Measurements from ENCODE around the gene PLEKHA7. TPM values are rescaled to one million over a fixed set of nuclear protein-coding genes. Genes with fewer than 3 reads are reported as not detected.

PLEKHA7 gene
- polyA plus RNA-seq, 4 donors, result 28.1 to 69.3 (median 57.5) TPM

DNA sequence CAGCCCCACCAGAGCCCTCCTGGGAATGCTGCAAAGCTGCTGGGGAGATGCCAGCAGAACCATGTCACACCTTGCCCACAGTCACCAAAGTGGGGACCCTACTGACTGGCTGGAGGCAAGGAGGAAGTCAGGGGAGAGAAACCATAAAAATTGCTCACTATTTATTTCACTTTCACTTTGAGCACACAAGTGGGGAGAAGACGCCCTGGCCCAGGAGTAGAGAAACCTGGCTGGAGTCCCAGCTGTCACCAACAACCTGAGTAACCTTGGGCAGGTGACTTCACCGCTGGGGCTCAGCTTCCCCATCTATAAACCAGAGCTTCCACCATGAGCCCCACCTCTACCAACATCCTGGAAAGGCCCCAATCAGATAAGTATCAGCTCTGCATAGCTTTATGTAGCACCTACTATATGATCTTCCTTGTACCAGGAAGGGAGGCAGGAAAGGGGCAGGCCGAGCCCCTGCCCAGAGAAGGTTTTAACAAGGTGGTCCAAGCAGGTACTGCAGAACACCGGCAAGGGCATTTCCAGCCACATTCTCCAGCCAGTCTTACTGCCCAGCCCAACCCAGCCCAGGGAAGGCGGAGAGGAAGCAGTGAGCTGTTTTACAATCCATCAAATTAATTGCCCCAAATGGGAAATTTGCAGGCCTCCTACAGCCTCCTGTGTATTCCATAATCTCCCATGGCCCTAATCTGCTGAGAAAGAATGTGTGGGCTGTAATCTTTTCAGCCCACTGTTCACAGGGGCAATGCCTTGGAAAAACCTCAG lies 27.6 kb downstream of the PLEKHA7 start:
- Histone ChIP-seq H3K9me3 (ENCODE audit: control insufficient read depth in 2 of 2, insufficient read depth in 1 of 2, low read depth in 1 of 2, low read length in 1 of 2) (no peaks in the 10 kb centered on the region), H3K27me3 (ENCODE audit: control insufficient read depth in 3 of 3, insufficient read depth in 3 of 3, low read length in 3 of 3) (no peaks in the 10 kb centered on the region), H3K4me3 (ENCODE audit: low read depth in 1 of 3, low read length in 3 of 3) (no peak overlapping the region), H3K36me3 (ENCODE audit: control insufficient read depth in 3 of 3, insufficient read depth in 2 of 3, low read depth in 1 of 3, low read length in 3 of 3) (peaks cover 0 to 50% (median 4%) of the 10 kb centered on the region in 3 donors), H3K4me1 (ENCODE audit: control insufficient read depth in 3 of 3, insufficient read depth in 2 of 3, low read depth in 1 of 3, low read length in 2 of 3) (peaks cover 8 to 83% (median 29%) of the 10 kb centered on the region in 3 donors), H3K27ac (ENCODE audit: low read depth in 1 of 3, low read length in 2 of 3) (peak overlapping the region; percentile 87 to 97 (median 92))
- WGBS, 3 donors, result 11 to 35% (median 12%) methylated on average over 5 of the region's 5 CpGs
- FAIRE-seq (no peak), DNase-seq (peak; percentile 95 to 100)

DNA sequence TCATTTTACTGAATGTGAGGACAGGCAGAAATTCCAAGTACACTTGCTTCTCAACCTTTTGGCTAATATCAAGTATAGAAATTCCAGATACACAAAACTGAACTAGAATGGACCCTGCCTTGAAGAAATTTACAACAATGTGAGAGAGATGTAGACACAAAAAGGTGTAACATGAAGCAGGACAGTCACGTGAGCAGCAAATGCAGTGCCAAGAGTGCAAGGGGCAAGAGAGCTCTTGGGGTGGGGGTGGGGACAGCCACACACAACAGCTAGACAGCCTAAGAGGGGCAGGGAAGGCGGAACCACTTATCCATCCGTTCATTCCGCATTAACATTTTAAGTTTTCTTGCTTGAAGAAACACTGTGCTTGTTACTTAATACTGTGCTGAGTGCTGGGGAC lies 28.9 kb downstream of the PLEKHA7 start:
- Histone ChIP-seq H3K9me3 (ENCODE audit: control insufficient read depth in 2 of 2, insufficient read depth in 1 of 2, low read depth in 1 of 2, low read length in 1 of 2) (no peaks in the 10 kb centered on the region), H3K27ac (ENCODE audit: low read depth in 1 of 3, low read length in 2 of 3) (peak overlapping the region in 2 of 3 donors; percentile 87 to 92), H3K27me3 (ENCODE audit: control insufficient read depth in 3 of 3, insufficient read depth in 3 of 3, low read length in 3 of 3) (no peaks in the 10 kb centered on the region), H3K4me1 (ENCODE audit: control insufficient read depth in 3 of 3, insufficient read depth in 2 of 3, low read depth in 1 of 3, low read length in 2 of 3) (peaks cover 8 to 91% (median 25%) of the 10 kb centered on the region in 3 donors), H3K36me3 (ENCODE audit: control insufficient read depth in 3 of 3, insufficient read depth in 2 of 3, low read depth in 1 of 3, low read length in 3 of 3) (peaks cover 0 to 43% (median 0%) of the 10 kb centered on the region in 3 donors), H3K4me3 (ENCODE audit: low read depth in 1 of 3, low read length in 3 of 3) (no peak overlapping the region)
- 30 to 87% (median 68%) methylated on average over 4 of the region's 4 CpGs for WGBS, 3 donors
- no peak for FAIRE-seq
- peak in 1 of 2 donors; percentile 90 for DNase-seq

DNA sequence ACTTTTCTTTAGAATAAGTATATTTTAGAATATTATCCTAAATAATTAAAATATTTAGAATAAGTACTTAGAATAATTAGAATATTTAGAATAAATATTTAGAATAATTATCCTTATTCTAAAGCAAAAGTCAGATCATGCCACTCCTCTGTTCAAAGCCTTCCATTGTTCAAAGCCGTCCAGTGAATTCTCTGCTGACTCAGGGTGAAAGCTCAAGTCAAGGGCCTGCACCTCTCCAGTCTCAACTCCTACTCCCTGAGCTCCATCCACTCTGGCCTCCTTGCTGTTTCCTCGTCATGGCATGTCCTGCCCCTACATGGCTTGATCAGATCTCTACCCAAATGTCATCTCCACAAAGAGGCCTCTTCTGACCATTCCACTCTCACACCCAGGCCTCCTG lies 30.0 kb downstream of the PLEKHA7 start:
- 73 to 75% (median 75%) methylated on average over 2 of the region's 2 CpGs for WGBS, 3 donors
- peak; percentile 47 for FAIRE-seq

DNA sequence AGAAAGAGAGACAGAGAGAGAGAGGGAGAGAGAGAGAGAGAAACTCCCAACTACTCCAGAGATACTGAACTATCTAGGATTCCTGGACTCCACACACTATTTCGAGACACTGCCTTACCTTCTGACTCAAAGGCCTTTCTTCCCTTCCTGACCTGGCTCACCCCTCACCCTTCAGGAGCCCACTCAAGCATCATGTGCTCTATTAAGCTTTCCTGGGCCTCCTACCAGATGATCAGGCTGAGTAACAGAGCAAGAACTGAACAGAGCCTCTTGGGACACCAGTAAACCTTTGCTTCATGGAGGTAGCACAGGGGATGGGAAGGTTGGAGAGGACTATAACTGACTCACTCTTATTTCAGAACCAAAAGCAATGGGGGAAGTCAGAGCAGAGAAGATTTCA lies 31.4 kb downstream of the PLEKHA7 start:
- H3K27me3 ChIP-seq (ENCODE audit: control insufficient read depth in 3 of 3, insufficient read depth in 3 of 3, low read length in 3 of 3), result no peaks in the 10 kb centered on the region
- DNase-seq, result no peak
- H3K36me3 ChIP-seq (ENCODE audit: control insufficient read depth in 3 of 3, insufficient read depth in 2 of 3, low read depth in 1 of 3, low read length in 3 of 3), result peaks cover 0 to 27% (median 0%) of the 10 kb centered on the region in 3 donors
- H3K9me3 ChIP-seq (ENCODE audit: control insufficient read depth in 2 of 2, insufficient read depth in 1 of 2, low read depth in 1 of 2, low read length in 1 of 2), result no peaks in the 10 kb centered on the region
- no peak overlapping the region for H3K4me3 ChIP-seq (ENCODE audit: low read depth in 1 of 3, low read length in 3 of 3)
- WGBS, 3 donors, result 72 to 92% (median 82%) methylated on average over 1 of the region's 1 CpG
- H3K4me1 ChIP-seq (ENCODE audit: control insufficient read depth in 3 of 3, insufficient read depth in 2 of 3, low read depth in 1 of 3, low read length in 2 of 3), result peaks cover 8 to 88% (median 18%) of the 10 kb centered on the region in 3 donors
- FAIRE-seq, result no peak
- peak overlapping the region; percentile 24 to 64 (median 47) for H3K27ac ChIP-seq (ENCODE audit: low read depth in 1 of 3, low read length in 2 of 3)

More for the DNA sequence above, 30.0 kb downstream of the PLEKHA7 start:
- Histone ChIP-seq H3K27me3 (ENCODE audit: control insufficient read depth in 3 of 3, insufficient read depth in 3 of 3, low read length in 3 of 3) (no peaks in the 10 kb centered on the region), H3K27ac (ENCODE audit: low read depth in 1 of 3, low read length in 2 of 3) (peak overlapping the region in 2 of 3 donors; percentile 87 to 92), H3K36me3 (ENCODE audit: control insufficient read depth in 3 of 3, insufficient read depth in 2 of 3, low read depth in 1 of 3, low read length in 3 of 3) (peaks cover 0 to 37% (median 0%) of the 10 kb centered on the region in 3 donors), H3K4me1 (ENCODE audit: control insufficient read depth in 3 of 3, insufficient read depth in 2 of 3, low read depth in 1 of 3, low read length in 2 of 3) (peaks cover 8 to 92% (median 25%) of the 10 kb centered on the region in 3 donors), H3K4me3 (ENCODE audit: low read depth in 1 of 3, low read length in 3 of 3) (no peak overlapping the region), H3K9me3 (ENCODE audit: control insufficient read depth in 2 of 2, insufficient read depth in 1 of 2, low read depth in 1 of 2, low read length in 1 of 2) (no peaks in the 10 kb centered on the region)
- DNase-seq, result no peak

DNA sequence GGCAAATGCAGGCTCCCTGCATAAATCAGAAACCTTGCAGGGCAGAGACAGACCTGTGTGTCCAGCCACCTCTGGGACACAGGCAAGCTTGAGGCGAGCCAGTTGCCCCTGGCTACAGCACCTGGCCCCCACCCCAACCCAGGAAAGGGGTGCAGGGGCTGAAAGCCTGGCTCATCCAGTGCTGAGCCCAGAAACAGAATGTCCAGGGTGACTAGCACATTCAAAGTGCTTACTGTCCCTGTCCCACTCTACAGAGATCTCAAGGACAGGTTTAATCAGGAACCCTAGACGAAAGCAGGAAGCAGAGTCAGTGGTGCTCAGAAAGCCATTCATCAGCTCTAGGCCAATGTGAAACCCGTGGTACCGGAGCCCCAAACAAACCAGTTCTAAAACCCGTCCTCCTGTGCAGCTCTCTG lies 31.9 kb downstream of the PLEKHA7 start:
- FAIRE-seq (no peak), DNase-seq (peak; percentile 37 to 53)
- peak overlapping the region; percentile 24 to 64 (median 47) for H3K27ac ChIP-seq (ENCODE audit: low read depth in 1 of 3, low read length in 2 of 3)
- H3K4me1 ChIP-seq (ENCODE audit: control insufficient read depth in 3 of 3, insufficient read depth in 2 of 3, low read depth in 1 of 3, low read length in 2 of 3), result peaks cover 8 to 88% (median 15%) of the 10 kb centered on the region in 3 donors
- no peak overlapping the region for H3K4me3 ChIP-seq (ENCODE audit: low read depth in 1 of 3, low read length in 3 of 3)
- WGBS, 3 donors, result 20 to 48% (median 27%) methylated on average over 4 to 5 of the region's 5 CpGs
- H3K9me3 ChIP-seq (ENCODE audit: control insufficient read depth in 2 of 2, insufficient read depth in 1 of 2, low read depth in 1 of 2, low read length in 1 of 2), result no peaks in the 10 kb centered on the region
- H3K36me3 ChIP-seq (ENCODE audit: control insufficient read depth in 3 of 3, insufficient read depth in 2 of 3, low read depth in 1 of 3, low read length in 3 of 3), result peaks cover 0 to 27% (median 0%) of the 10 kb centered on the region in 3 donors
- H3K27me3 ChIP-seq (ENCODE audit: control insufficient read depth in 3 of 3, insufficient read depth in 3 of 3, low read length in 3 of 3), result no peaks in the 10 kb centered on the region

DNA sequence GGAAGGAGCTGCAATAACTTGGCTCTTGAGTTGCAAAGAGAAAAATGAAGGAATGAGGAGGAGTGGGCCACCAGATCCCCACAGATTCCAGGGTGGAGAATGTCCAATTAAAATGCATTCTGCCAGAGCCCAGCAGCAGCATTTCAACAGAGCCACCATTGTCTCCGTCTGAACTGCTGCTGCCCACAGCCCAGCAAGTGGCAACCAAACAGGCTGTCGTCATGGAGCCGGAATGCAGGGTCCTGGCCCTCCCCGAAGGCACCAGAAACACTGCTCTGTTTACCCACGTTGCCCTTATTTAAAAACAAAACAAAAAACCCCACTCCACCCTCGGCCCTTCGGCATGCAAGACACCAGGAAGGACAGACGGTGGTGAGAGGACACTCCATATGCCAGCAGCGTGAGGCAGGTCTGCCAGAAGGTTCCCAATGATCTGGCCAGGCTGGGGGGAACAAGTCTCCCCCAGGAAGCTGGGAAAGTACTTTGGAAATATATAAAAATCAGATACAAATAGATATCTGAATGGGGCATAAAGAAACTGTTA lies 32.5 kb downstream of the PLEKHA7 start:
- H3K9me3 ChIP-seq (ENCODE audit: control insufficient read depth in 2 of 2, insufficient read depth in 1 of 2, low read depth in 1 of 2, low read length in 1 of 2), result no peaks in the 10 kb centered on the region
- H3K36me3 ChIP-seq (ENCODE audit: control insufficient read depth in 3 of 3, insufficient read depth in 2 of 3, low read depth in 1 of 3, low read length in 3 of 3), result peaks cover 0 to 27% (median 0%) of the 10 kb centered on the region in 3 donors
- 60 to 67% (median 66%) methylated on average over 9 of the region's 9 CpGs for WGBS, 3 donors
- DNase-seq (no peak), FAIRE-seq (no peak)
- no peaks in the 10 kb centered on the region for H3K27me3 ChIP-seq (ENCODE audit: control insufficient read depth in 3 of 3, insufficient read depth in 3 of 3, low read length in 3 of 3)
- peak overlapping the region in 1 of 3 donors; percentile 64 for H3K27ac ChIP-seq (ENCODE audit: low read depth in 1 of 3, low read length in 2 of 3)
- no peak overlapping the region for H3K4me3 ChIP-seq (ENCODE audit: low read depth in 1 of 3, low read length in 3 of 3)
- peaks cover 8 to 87% (median 15%) of the 10 kb centered on the region in 3 donors for H3K4me1 ChIP-seq (ENCODE audit: control insufficient read depth in 3 of 3, insufficient read depth in 2 of 3, low read depth in 1 of 3, low read length in 2 of 3)

DNA sequence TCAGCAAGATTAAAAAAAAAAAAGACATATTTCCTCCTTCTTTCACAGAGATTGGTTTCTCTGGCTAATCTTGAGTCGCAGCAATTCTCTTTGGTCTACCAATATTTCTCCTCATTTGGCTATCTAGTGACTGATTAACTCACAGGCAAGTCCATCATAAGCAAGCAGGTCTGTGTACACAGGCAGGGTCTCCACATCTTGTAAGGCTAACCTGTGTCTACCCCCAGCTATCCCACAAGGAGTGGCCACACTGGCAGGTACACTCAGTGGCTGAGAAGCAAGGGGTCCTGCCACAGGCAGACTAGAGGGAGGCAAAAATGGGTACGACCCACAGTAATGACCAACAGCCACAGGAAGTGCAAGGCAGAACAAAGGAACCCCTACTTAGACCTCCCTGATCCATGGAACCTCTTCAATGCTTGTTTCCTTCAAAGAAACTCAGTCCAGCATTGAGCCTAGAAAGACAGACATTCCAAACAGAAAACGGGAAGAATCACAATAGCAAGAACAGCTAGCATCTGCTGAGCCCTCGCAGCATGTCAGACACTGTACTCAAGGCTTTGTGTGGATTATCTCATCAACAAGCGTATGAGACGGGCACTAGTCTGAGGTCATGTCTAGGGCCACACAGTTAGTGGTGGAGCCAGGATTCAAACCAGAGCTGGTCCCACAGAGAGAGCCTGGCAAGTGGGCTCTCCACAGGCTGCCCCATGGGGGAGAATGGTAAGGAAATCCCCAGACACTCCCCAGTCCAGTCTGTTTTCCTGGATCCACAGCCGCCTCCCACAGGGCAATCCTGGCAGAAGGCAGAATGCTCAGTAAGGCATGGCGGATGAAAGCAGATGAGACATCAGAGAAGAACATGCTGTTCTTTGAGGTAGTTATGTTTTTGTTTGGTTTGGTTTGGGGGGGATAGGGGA lies 34.3 kb downstream of the PLEKHA7 start:
- 66 to 72% (median 71%) methylated on average over 8 of the region's 8 CpGs for WGBS, 3 donors
- H3K4me1 ChIP-seq (ENCODE audit: control insufficient read depth in 3 of 3, insufficient read depth in 2 of 3, low read depth in 1 of 3, low read length in 2 of 3), result peaks cover 2 to 71% (median 12%) of the 10 kb centered on the region in 3 donors
- H3K27me3 ChIP-seq (ENCODE audit: control insufficient read depth in 3 of 3, insufficient read depth in 3 of 3, low read length in 3 of 3), result no peaks in the 10 kb centered on the region
- H3K36me3 ChIP-seq (ENCODE audit: control insufficient read depth in 3 of 3, insufficient read depth in 2 of 3, low read depth in 1 of 3, low read length in 3 of 3), result peaks cover 0 to 21% (median 2%) of the 10 kb centered on the region in 3 donors
- no peaks in the 10 kb centered on the region for H3K9me3 ChIP-seq (ENCODE audit: control insufficient read depth in 2 of 2, insufficient read depth in 1 of 2, low read depth in 1 of 2, low read length in 1 of 2)
- peak overlapping the region in 2 of 3 donors; percentile 47 to 75 for H3K27ac ChIP-seq (ENCODE audit: low read depth in 1 of 3, low read length in 2 of 3)
- no peak overlapping the region for H3K4me3 ChIP-seq (ENCODE audit: low read depth in 1 of 3, low read length in 3 of 3)
- FAIRE-seq, result no peak
- DNase-seq, result peak in 1 of 2 donors; percentile 60

DNA sequence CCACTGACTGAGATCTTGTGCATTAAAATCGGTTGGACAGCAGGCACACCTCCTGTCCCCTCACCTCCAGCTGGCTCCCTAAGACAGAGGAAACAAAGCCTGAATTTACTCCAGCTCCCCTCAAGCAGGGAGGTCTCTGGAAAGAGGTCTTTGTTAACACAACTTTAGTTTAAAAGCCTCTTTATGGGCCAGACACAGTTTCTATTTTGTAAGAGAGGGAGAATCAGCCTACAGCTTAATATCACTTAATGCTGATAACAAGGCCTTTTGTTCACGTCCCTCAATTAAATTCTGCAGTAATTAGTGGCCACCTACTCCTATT lies 36.3 kb downstream of the PLEKHA7 start:
- no peak for FAIRE-seq
- H3K4me1 ChIP-seq (ENCODE audit: control insufficient read depth in 3 of 3, insufficient read depth in 2 of 3, low read depth in 1 of 3, low read length in 2 of 3), result peaks cover 2 to 54% (median 5%) of the 10 kb centered on the region in 3 donors
- 23 to 58% (median 39%) methylated on average over 2 of the region's 2 CpGs for WGBS, 3 donors
- no peak overlapping the region for H3K27ac ChIP-seq (ENCODE audit: low read depth in 1 of 3, low read length in 2 of 3)
- H3K27me3 ChIP-seq (ENCODE audit: control insufficient read depth in 3 of 3, insufficient read depth in 3 of 3, low read length in 3 of 3), result no peaks in the 10 kb centered on the region
- H3K9me3 ChIP-seq (ENCODE audit: control insufficient read depth in 2 of 2, insufficient read depth in 1 of 2, low read depth in 1 of 2, low read length in 1 of 2), result no peaks in the 10 kb centered on the region
- peaks cover 0 to 22% (median 2%) of the 10 kb centered on the region in 3 donors for H3K36me3 ChIP-seq (ENCODE audit: control insufficient read depth in 3 of 3, insufficient read depth in 2 of 3, low read depth in 1 of 3, low read length in 3 of 3)
- no peak for DNase-seq
- H3K4me3 ChIP-seq (ENCODE audit: low read depth in 1 of 3, low read length in 3 of 3), result no peak overlapping the region
